Endothelial cell of umbilical vein (primary cell): ENCODE results near the gene HYOU1. TPM values are rescaled to one million over a fixed set of nuclear protein-coding genes. Genes with fewer than 3 reads are reported as not detected.

ENCODE experiments used
- BruUV-seq: library from RNA; stranded (reverse); fragments of 400-500 nt; replicated peaks from 2 replicates; lab custom pipeline; 2021; lab: Mats Ljungman, UMichigan
- CTCF ChIA-PET: fragments of 300-600, 350-600 bp; sonication (Branson Sonifier 250); formaldehyde crosslinking; loops from one replicate; lab custom pipeline; 2021; ENCODE audit warnings: antibody characterized with exemption, inconsistent platforms; lab: Charles Lee
- POLR2A ChIA-PET: fragments of 300-600, 350-600 bp; sonication (Branson Sonifier 250); formaldehyde crosslinking; loops from one replicate; lab custom pipeline; 2021; ENCODE audit warnings: antibody characterized with exemption, inconsistent platforms; lab: Charles Lee
- DNase-seq: peaks from one replicate; pipeline ENCODE4 v3.0.0-alpha.2; 2011; ENCODE audit warnings: low read depth, low spot score
- FAIRE-seq: peaks from 2 replicates; lab custom pipeline; 2011; peaks lifted over from hg19 to GRCh38; lab: Jason Lieb, UNC
- H2AFZ ChIP-seq: 2 replicates; pipeline ENCODE4 v1.6.0; 2012; ENCODE audit warnings: low read depth, low read length, control low read depth, inconsistent platforms
- H3K27ac ChIP-seq: 2 replicates; pipeline ENCODE4 v1.5.1; 2011; ENCODE audit warnings: low read depth, mild to moderate bottlenecking, control low read depth, low read length, moderate library complexity; ENCODE audit not compliant: insufficient read depth
- H3K27me3 ChIP-seq, 2 experiments: 2 replicates each; pipeline versions ENCODE4 v1.6.0 to v1.6.1; 2011; ENCODE audit warnings: low read length in 2 of 2, mixed read lengths in 1 of 2; ENCODE audit not compliant: control insufficient read depth in 2 of 2, insufficient read depth in 2 of 2
- H3K36me3 ChIP-seq, 2 experiments: 2 replicates in 1 of 2; 3 replicates in 1 of 2; pipeline ENCODE4 v1.5.1; 2011; ENCODE audit warnings: low read length in 2 of 2, mild to moderate bottlenecking in 1 of 2, moderate library complexity in 1 of 2; ENCODE audit not compliant: control insufficient read depth in 2 of 2, insufficient read depth in 2 of 2; ENCODE audit errors: extremely low read depth in 1 of 2
- H3K4me1 ChIP-seq: 3 replicates; pipeline ENCODE4 v1.5.1; 2011; ENCODE audit warnings: mild to moderate bottlenecking, low read length; ENCODE audit not compliant: control insufficient read depth, insufficient read depth; ENCODE audit errors: extremely low read depth
- H3K4me2 ChIP-seq: 2 replicates; pipeline ENCODE4 v1.6.1; 2011; ENCODE audit warnings: low read length, control low read depth, mixed read lengths; ENCODE audit not compliant: insufficient read depth
- H3K4me3 ChIP-seq, 3 experiments: fragments of 200-600 bp in 1 of 3; sonication (generic), shearing (Covaris generic) in 1 of 3; replicated peaks in 1 of 3; 2 replicates each; pipeline ENCODE4 v1.5.1; 2011 to 2016; ENCODE audit warnings: control low read depth in 3 of 3, low read length in 3 of 3, mild to moderate bottlenecking in 2 of 3, inconsistent platforms in 1 of 3, low read depth in 1 of 3, moderate library complexity in 1 of 3; ENCODE audit not compliant: insufficient read depth in 1 of 3
- H3K79me2 ChIP-seq: 2 replicates; pipeline ENCODE4 v1.6.0; 2012; ENCODE audit warnings: low read length, inconsistent platforms; ENCODE audit not compliant: control insufficient read depth, insufficient read depth
- H3K9ac ChIP-seq: replicated peaks from 2 replicates; pipeline ENCODE3; 2011; ENCODE audit warnings: low read length, control low read depth; ENCODE audit not compliant: insufficient read depth; ENCODE audit errors: extremely low read depth
- H3K9me1 ChIP-seq: replicated peaks from 3 replicates; pipeline ENCODE4 v1.6.0; 2011; ENCODE audit warnings: mild to moderate bottlenecking, low read length; ENCODE audit not compliant: control insufficient read depth, insufficient read depth; ENCODE audit errors: extremely low read depth
- H3K9me3 ChIP-seq: replicated peaks from 2 replicates; pipeline ENCODE4 v1.5.1; 2012; ENCODE audit warnings: low read length, inconsistent platforms; ENCODE audit not compliant: control insufficient read depth, insufficient read depth
- H4K20me1 ChIP-seq: replicated peaks from 2 replicates; pipeline ENCODE3; 2011; ENCODE audit warnings: mild to moderate bottlenecking, low read length; ENCODE audit not compliant: control insufficient read depth, insufficient read depth; ENCODE audit errors: extremely low read depth
- EZH2 ChIP-seq: IDR thresholded peaks from 2 replicates; pipeline ENCODE4 v1.6.1; 2012; ENCODE audit warnings: borderline replicate concordance, low read depth, mild to moderate bottlenecking, moderate library complexity, low read length, inconsistent platforms; ENCODE audit not compliant: severe bottlenecking
- FOS ChIP-seq: IDR thresholded peaks from 2 replicates; pipeline ENCODE4 v1.6.1; 2011; ENCODE audit warnings: mild to moderate bottlenecking, low read length, moderate library complexity, borderline replicate concordance; ENCODE audit not compliant: insufficient read depth
- GATA2 ChIP-seq: IDR thresholded peaks from 2 replicates; pipeline ENCODE4 v1.7.0; 2011; ENCODE audit warnings: low read depth, mild to moderate bottlenecking, moderate library complexity, mixed read lengths, low read length; ENCODE audit not compliant: insufficient read length, insufficient read depth
- JUN ChIP-seq: IDR thresholded peaks from 2 replicates; pipeline ENCODE4 v1.6.1; 2011; ENCODE audit warnings: borderline replicate concordance, low read depth; ENCODE audit not compliant: insufficient read length, insufficient read depth
- MAX ChIP-seq: IDR thresholded peaks from 2 replicates; pipeline ENCODE4 v1.6.1; 2011; ENCODE audit not compliant: insufficient read depth, insufficient read length
- MYC ChIP-seq: IDR thresholded peaks from one replicate; pipeline ENCODE4 v1.6.1; 2011; ENCODE audit warnings: mild to moderate bottlenecking, low read depth, low read length
- POLR2A ChIP-seq: IDR thresholded peaks from 2 replicates; pipeline ENCODE4 v1.6.1; 2012; ENCODE audit warnings: low read depth, mild to moderate bottlenecking, control low read depth, low read length
- POLR2AphosphoS5 ChIP-seq: IDR thresholded peaks from 2 replicates; pipeline ENCODE4 v1.6.1; 2012; ENCODE audit warnings: low read depth, mild to moderate bottlenecking, control low read depth, low read length, moderate library complexity; ENCODE audit not compliant: insufficient read depth
- dilution Hi-C: fragments of 300-500 bp; cut with MboI; formaldehyde crosslinking; loops from one replicate; pipeline ENCODE4 v1.15.0; 2019; ENCODE audit warnings: low sequenced_read_pairs; ENCODE audit not compliant: extremely low pct_ligation_motif_present
- intact Hi-C: fragments of 100-400 bp; cut with micrococcal nuclease; formaldehyde crosslinking; loops from one replicate; pipeline ENCODE4 v1.10.0; 2022
- polyA plus RNA-seq, 4 experiments: library from polyadenylated mRNA; depleted of rRNA in 3 of 4; stranded (reverse) in 3 of 4; unstranded in 1 of 4; fragments of >200 nt; gene quantifications; 2 replicates each; pipeline versions ENCODE4 v1.2.1 to v1.2.3, GENCODE V29; 2011 to 2012; ENCODE audit warnings: missing spikeins in 1 of 4
- total RNA-seq: library from RNA; stranded (reverse); gene quantifications from 2 replicates; pipeline ENCODE4 v1.2.3, GENCODE V29; 2021
- TF ChIP-seq, protein P1 (sequence below), 2 donors: IDR thresholded peaks; 1 replicate in 1 of 2; 2 replicates in 1 of 2; pipeline ENCODE4 v1.5.1; 2011; ENCODE audit warnings: low read length in 2 of 2, mild to moderate bottlenecking in 2 of 2, moderate library complexity in 2 of 2, control low read depth in 1 of 2, inconsistent platforms in 1 of 2, low read depth in 1 of 2; ENCODE audit not compliant: insufficient read depth in 1 of 2; ENCODE audit errors: extremely low read depth in 1 of 2

HYOU1 gene
- total and polyA plus RNA-seq, 2 donors (not counting 3 experiments of a cell fraction or from before 2014, with no cell fraction given), result 302 to 318 TPM

DNA sequence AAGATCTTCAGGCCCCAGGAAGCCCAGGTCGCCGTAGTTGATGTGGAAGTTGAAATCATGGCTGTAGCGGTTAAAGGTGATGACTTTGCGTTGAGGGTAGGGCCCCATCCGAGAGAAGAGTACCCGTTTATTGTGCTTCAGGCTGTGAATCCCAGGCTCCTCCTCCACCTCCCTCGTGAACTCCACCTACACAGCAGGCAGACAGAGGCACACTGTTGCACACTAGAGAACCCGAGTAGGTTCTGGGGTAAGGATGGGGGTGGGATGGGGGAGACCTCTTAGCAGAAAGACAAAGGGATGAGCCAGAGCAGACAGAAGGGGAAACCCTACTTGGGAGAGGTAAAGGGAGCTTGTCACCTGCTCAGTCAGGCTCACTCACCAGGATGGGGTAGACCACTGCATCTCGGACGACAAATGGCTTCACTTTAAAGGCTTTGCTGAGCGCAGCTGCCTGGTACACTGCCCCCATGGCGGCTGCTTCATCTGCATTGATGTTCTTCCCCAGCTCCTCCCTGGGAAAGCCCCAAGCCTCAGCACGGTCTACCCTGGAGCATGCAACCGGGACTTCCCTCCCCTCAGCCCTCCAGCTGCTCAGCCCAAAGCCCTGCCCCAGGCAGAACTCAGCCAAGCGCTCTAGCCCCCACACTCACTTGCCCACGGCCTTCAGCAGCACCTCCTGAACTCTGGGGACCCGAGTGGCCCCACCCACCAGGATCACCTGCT, 5.4 kb downstream of the HYOU1 start:
- Histone ChIP-seq H2AFZ (no peak overlapping the region), H3K9ac (no peak overlapping the region), H3K27ac (no peak overlapping the region), H3K9me3 (no peaks in the 10 kb centered on the region), H3K27me3 (no peaks in the 10 kb centered on the region), H3K36me3 (peaks cover 29 to 74% of the 10 kb centered on the region in 2 experiments), H3K79me2 (peaks cover 18% of the 10 kb centered on the region), H3K4me1 (peaks cover 9% of the 10 kb centered on the region), H3K4me3 (no peak overlapping the region), H3K4me2 (no peak overlapping the region), H3K9me1 (no peaks in the 10 kb centered on the region), H4K20me1 (no peaks in the 10 kb centered on the region)
- BruUV-seq, result TSS peak; percentile 18
- no peak for TF ChIP-seq EZH2
- TF ChIP-seq MAX, result no peak
- no peak for TF ChIP-seq MYC
- no peak for TF ChIP-seq POLR2A
- no peak for TF ChIP-seq GATA2
- TF ChIP-seq POLR2AphosphoS5, result no peak
- TF ChIP-seq JUN, result no peak
- no peak for TF ChIP-seq FOS
- TF ChIP-seq, protein P1, sequence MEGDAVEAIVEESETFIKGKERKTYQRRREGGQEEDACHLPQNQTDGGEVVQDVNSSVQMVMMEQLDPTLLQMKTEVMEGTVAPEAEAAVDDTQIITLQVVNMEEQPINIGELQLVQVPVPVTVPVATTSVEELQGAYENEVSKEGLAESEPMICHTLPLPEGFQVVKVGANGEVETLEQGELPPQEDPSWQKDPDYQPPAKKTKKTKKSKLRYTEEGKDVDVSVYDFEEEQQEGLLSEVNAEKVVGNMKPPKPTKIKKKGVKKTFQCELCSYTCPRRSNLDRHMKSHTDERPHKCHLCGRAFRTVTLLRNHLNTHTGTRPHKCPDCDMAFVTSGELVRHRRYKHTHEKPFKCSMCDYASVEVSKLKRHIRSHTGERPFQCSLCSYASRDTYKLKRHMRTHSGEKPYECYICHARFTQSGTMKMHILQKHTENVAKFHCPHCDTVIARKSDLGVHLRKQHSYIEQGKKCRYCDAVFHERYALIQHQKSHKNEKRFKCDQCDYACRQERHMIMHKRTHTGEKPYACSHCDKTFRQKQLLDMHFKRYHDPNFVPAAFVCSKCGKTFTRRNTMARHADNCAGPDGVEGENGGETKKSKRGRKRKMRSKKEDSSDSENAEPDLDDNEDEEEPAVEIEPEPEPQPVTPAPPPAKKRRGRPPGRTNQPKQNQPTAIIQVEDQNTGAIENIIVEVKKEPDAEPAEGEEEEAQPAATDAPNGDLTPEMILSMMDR (IDR thresholded peaks at IDR 0.05; ENCODE audit: extremely low read depth in 1 of 2, insufficient read depth in 1 of 2, low read depth in 1 of 2, low read length in 2 of 2), result no peak
- intact Hi-C loops, result no loop called here
- ChIA-PET CTCF (no interaction called here), POLR2A (no interaction called here)
- FAIRE-seq (no peak), DNase-seq (no peak)
- dilution Hi-C loops, result no loop called here
